Endothelial cell of umbilical vein (primary cell): ENCODE measurements around the gene ATP8A2. TPM values are rescaled to one million over a fixed set of nuclear protein-coding genes. Genes with fewer than 3 reads are reported as not detected.

ENCODE experiments used
- BruUV-seq: library from RNA; stranded (reverse); fragments of 400-500 nt; replicated peaks from 2 replicates; lab custom pipeline; 2021; lab: Mats Ljungman, UMichigan
- CTCF ChIA-PET: fragments of 300-600, 350-600 bp; sonication (Branson Sonifier 250); formaldehyde crosslinking; loops from one replicate; lab custom pipeline; 2021; ENCODE audit warnings: antibody characterized with exemption, inconsistent platforms; lab: Charles Lee
- POLR2A ChIA-PET: fragments of 300-600, 350-600 bp; sonication (Branson Sonifier 250); formaldehyde crosslinking; loops from one replicate; lab custom pipeline; 2021; ENCODE audit warnings: antibody characterized with exemption, inconsistent platforms; lab: Charles Lee
- DNase-seq: peaks from one replicate; pipeline ENCODE4 v3.0.0-alpha.2; 2011; ENCODE audit warnings: low read depth, low spot score
- FAIRE-seq: peaks from 2 replicates; lab custom pipeline; 2011; peaks lifted over from hg19 to GRCh38; lab: Jason Lieb, UNC
- H2AFZ ChIP-seq: 2 replicates; pipeline ENCODE4 v1.6.0; 2012; ENCODE audit warnings: low read depth, low read length, control low read depth, inconsistent platforms
- H3K27ac ChIP-seq: 2 replicates; pipeline ENCODE4 v1.5.1; 2011; ENCODE audit warnings: low read depth, mild to moderate bottlenecking, control low read depth, low read length, moderate library complexity; ENCODE audit not compliant: insufficient read depth
- H3K27me3 ChIP-seq, 2 experiments: 2 replicates each; pipeline versions ENCODE4 v1.6.0 to v1.6.1; 2011; ENCODE audit warnings: low read length in 2 of 2, mixed read lengths in 1 of 2; ENCODE audit not compliant: control insufficient read depth in 2 of 2, insufficient read depth in 2 of 2
- H3K36me3 ChIP-seq, 2 experiments: 2 replicates in 1 of 2; 3 replicates in 1 of 2; pipeline ENCODE4 v1.5.1; 2011; ENCODE audit warnings: low read length in 2 of 2, mild to moderate bottlenecking in 1 of 2, moderate library complexity in 1 of 2; ENCODE audit not compliant: control insufficient read depth in 2 of 2, insufficient read depth in 2 of 2; ENCODE audit errors: extremely low read depth in 1 of 2
- H3K4me1 ChIP-seq: 3 replicates; pipeline ENCODE4 v1.5.1; 2011; ENCODE audit warnings: mild to moderate bottlenecking, low read length; ENCODE audit not compliant: control insufficient read depth, insufficient read depth; ENCODE audit errors: extremely low read depth
- H3K4me2 ChIP-seq: 2 replicates; pipeline ENCODE4 v1.6.1; 2011; ENCODE audit warnings: low read length, control low read depth, mixed read lengths; ENCODE audit not compliant: insufficient read depth
- H3K4me3 ChIP-seq, 3 experiments: fragments of 200-600 bp in 1 of 3; sonication (generic), shearing (Covaris generic) in 1 of 3; replicated peaks in 1 of 3; 2 replicates each; pipeline ENCODE4 v1.5.1; 2011 to 2016; ENCODE audit warnings: control low read depth in 3 of 3, low read length in 3 of 3, mild to moderate bottlenecking in 2 of 3, inconsistent platforms in 1 of 3, low read depth in 1 of 3, moderate library complexity in 1 of 3; ENCODE audit not compliant: insufficient read depth in 1 of 3
- H3K79me2 ChIP-seq: 2 replicates; pipeline ENCODE4 v1.6.0; 2012; ENCODE audit warnings: low read length, inconsistent platforms; ENCODE audit not compliant: control insufficient read depth, insufficient read depth
- H3K9ac ChIP-seq: replicated peaks from 2 replicates; pipeline ENCODE3; 2011; ENCODE audit warnings: low read length, control low read depth; ENCODE audit not compliant: insufficient read depth; ENCODE audit errors: extremely low read depth
- H3K9me1 ChIP-seq: replicated peaks from 3 replicates; pipeline ENCODE4 v1.6.0; 2011; ENCODE audit warnings: mild to moderate bottlenecking, low read length; ENCODE audit not compliant: control insufficient read depth, insufficient read depth; ENCODE audit errors: extremely low read depth
- H3K9me3 ChIP-seq: replicated peaks from 2 replicates; pipeline ENCODE4 v1.5.1; 2012; ENCODE audit warnings: low read length, inconsistent platforms; ENCODE audit not compliant: control insufficient read depth, insufficient read depth
- H4K20me1 ChIP-seq: replicated peaks from 2 replicates; pipeline ENCODE3; 2011; ENCODE audit warnings: mild to moderate bottlenecking, low read length; ENCODE audit not compliant: control insufficient read depth, insufficient read depth; ENCODE audit errors: extremely low read depth
- CTCF ChIP-seq, 2 donors: IDR thresholded peaks; 1 replicate in 1 of 2; 2 replicates in 1 of 2; pipeline ENCODE4 v1.5.1; 2011; ENCODE audit warnings: low read length in 2 of 2, mild to moderate bottlenecking in 2 of 2, moderate library complexity in 2 of 2, control low read depth in 1 of 2, inconsistent platforms in 1 of 2, low read depth in 1 of 2; ENCODE audit not compliant: insufficient read depth in 1 of 2; ENCODE audit errors: extremely low read depth in 1 of 2
- EZH2 ChIP-seq: IDR thresholded peaks from 2 replicates; pipeline ENCODE4 v1.6.1; 2012; ENCODE audit warnings: borderline replicate concordance, low read depth, mild to moderate bottlenecking, moderate library complexity, low read length, inconsistent platforms; ENCODE audit not compliant: severe bottlenecking
- FOS ChIP-seq: IDR thresholded peaks from 2 replicates; pipeline ENCODE4 v1.6.1; 2011; ENCODE audit warnings: mild to moderate bottlenecking, low read length, moderate library complexity, borderline replicate concordance; ENCODE audit not compliant: insufficient read depth
- GATA2 ChIP-seq: IDR thresholded peaks from 2 replicates; pipeline ENCODE4 v1.7.0; 2011; ENCODE audit warnings: low read depth, mild to moderate bottlenecking, moderate library complexity, mixed read lengths, low read length; ENCODE audit not compliant: insufficient read length, insufficient read depth
- JUN ChIP-seq: IDR thresholded peaks from 2 replicates; pipeline ENCODE4 v1.6.1; 2011; ENCODE audit warnings: borderline replicate concordance, low read depth; ENCODE audit not compliant: insufficient read length, insufficient read depth
- MYC ChIP-seq: IDR thresholded peaks from one replicate; pipeline ENCODE4 v1.6.1; 2011; ENCODE audit warnings: mild to moderate bottlenecking, low read depth, low read length
- POLR2A ChIP-seq: IDR thresholded peaks from 2 replicates; pipeline ENCODE4 v1.6.1; 2012; ENCODE audit warnings: low read depth, mild to moderate bottlenecking, control low read depth, low read length
- POLR2AphosphoS5 ChIP-seq: IDR thresholded peaks from 2 replicates; pipeline ENCODE4 v1.6.1; 2012; ENCODE audit warnings: low read depth, mild to moderate bottlenecking, control low read depth, low read length, moderate library complexity; ENCODE audit not compliant: insufficient read depth
- dilution Hi-C: fragments of 300-500 bp; cut with MboI; formaldehyde crosslinking; loops from one replicate; pipeline ENCODE4 v1.15.0; 2019; ENCODE audit warnings: low sequenced_read_pairs; ENCODE audit not compliant: extremely low pct_ligation_motif_present
- intact Hi-C: fragments of 100-400 bp; cut with micrococcal nuclease; formaldehyde crosslinking; loops from one replicate; pipeline ENCODE4 v1.10.0; 2022
- polyA plus RNA-seq, 4 experiments: library from polyadenylated mRNA; depleted of rRNA in 3 of 4; stranded (reverse) in 3 of 4; unstranded in 1 of 4; fragments of >200 nt; gene quantifications; 2 replicates each; pipeline versions ENCODE4 v1.2.1 to v1.2.3, GENCODE V29; 2011 to 2012; ENCODE audit warnings: missing spikeins in 1 of 4
- total RNA-seq: library from RNA; stranded (reverse); gene quantifications from 2 replicates; pipeline ENCODE4 v1.2.3, GENCODE V29; 2021
- TF ChIP-seq, protein P1 (sequence below): IDR thresholded peaks from 2 replicates; pipeline ENCODE4 v1.6.1; 2011; ENCODE audit not compliant: insufficient read depth, insufficient read length

ATP8A2 gene
- total and polyA plus RNA-seq, 2 donors (not counting 3 experiments of a cell fraction or from before 2014, with no cell fraction given): 0.11 to 0.49 TPM

- ChIA-PET CTCF (interaction anchor here (1.2 to 1.5 kb wide), 2 partner anchors 82 to 475 kb away, joined by 3 read pairs; no protein-coding TSS in a partner anchor), POLR2A (no interaction called here)
- no peak overlapping the region for H3K4me2 ChIP-seq
- intact Hi-C loops (no loop called here), dilution Hi-C loops (no loop called here)
- H3K27me3 ChIP-seq: peaks cover 4% of the 10 kb centered on the region in 2 experiments
- H3K79me2 ChIP-seq: no peaks in the 10 kb centered on the region
- H3K36me3 ChIP-seq: no peaks in the 10 kb centered on the region
- DNase-seq (no peak), FAIRE-seq (no peak)
- no peaks in the 10 kb centered on the region for H3K9me1 ChIP-seq
- H2AFZ ChIP-seq: no peak overlapping the region
- peaks cover 5% of the 10 kb centered on the region for H3K4me1 ChIP-seq
- BruUV-seq: no TSS peak
- no peak overlapping the region for H3K9ac ChIP-seq
- no peaks in the 10 kb centered on the region for H3K9me3 ChIP-seq
- H3K4me3 ChIP-seq: no peak overlapping the region
- no peak for TF ChIP-seq JUN
- no peak for TF ChIP-seq POLR2A
- TF ChIP-seq POLR2AphosphoS5: no peak
- TF ChIP-seq MYC: no peak
- TF ChIP-seq CTCF (IDR thresholded peaks at IDR 0.05; ENCODE audit: extremely low read depth in 1 of 2, insufficient read depth in 1 of 2, low read depth in 1 of 2, low read length in 2 of 2): no peak
- no peak for TF ChIP-seq FOS
- TF ChIP-seq, protein P1, sequence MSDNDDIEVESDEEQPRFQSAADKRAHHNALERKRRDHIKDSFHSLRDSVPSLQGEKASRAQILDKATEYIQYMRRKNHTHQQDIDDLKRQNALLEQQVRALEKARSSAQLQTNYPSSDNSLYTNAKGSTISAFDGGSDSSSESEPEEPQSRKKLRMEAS: no peak
- no peak for TF ChIP-seq EZH2
- no peak for TF ChIP-seq GATA2
- H3K27ac ChIP-seq: no peak overlapping the region
- H4K20me1 ChIP-seq: no peaks in the 10 kb centered on the region
Observed at GRCh38 chr13:26058704-26059103, 686.9 kb downstream of the ATP8A2 start.
